GM21367 (cell line): ENCODE data around the gene AMPD3.

Experiments
- ATAC-seq: cut with Tn5 transposase; IDR thresholded peaks from one replicate; pipeline ENCODE4 v1.9.1; 2021; ENCODE audit not compliant: unreplicated experiment

AMPD3 gene

GRCh38 chr11:10500757-10501684 is 46.0 kb downstream of the AMPD3 start:
- no peak for ATAC-seq

DNA sequence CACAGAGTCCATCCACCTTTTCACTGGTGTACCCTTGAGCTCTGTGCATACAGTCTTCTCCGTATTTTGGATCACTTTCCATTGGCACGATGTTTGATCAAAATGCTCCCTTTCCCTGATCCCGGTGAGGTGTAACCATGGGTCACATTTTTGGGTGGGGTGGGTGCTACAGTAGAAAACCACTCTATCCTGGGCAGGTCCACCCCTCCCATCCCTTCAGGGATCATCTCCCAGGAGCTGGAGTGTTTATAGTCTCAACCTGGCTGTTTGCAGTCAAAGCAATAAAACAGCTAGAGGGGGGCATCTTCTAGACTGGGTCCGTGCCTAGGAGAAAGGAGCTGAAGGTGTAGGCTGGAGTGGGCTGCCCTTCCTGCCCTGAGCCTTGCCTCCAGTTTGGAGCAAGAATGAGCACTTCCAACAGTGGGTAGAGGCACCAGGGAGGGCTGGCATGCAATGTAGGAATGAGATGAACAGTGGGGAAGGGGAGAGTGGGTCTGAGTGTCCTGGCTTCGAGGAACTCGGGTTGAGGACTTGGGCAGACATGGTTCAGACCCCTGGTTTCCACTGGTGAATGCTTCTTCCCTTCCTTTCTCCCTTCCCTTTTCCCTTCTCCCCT is 47.1 kb downstream of the AMPD3 start:
- no peak for ATAC-seq

DNA sequence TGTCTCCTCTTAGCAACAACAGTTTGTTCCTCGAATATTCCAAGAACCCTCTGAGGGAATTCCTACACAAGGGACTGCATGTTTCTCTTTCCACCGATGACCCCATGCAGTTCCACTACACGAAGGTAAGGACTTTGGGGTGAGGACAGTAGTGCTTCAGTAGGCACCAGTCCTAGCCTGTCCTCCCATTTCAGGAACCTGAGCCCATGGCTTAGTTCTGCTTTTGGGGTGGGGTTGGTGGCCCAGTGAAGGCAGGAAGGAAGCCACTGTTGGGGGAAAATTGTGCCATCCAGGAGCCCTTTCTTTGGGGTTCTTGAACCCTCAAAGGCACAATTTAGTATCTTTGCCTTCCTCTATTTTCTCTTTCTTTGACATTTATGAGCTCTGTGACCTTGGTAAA is 47.7 kb downstream of the AMPD3 start:
- ATAC-seq, result no peak

- ATAC-seq, result no peak
Observed at GRCh38 chr11:10503221-10503620, 48.2 kb downstream of the AMPD3 start.

DNA sequence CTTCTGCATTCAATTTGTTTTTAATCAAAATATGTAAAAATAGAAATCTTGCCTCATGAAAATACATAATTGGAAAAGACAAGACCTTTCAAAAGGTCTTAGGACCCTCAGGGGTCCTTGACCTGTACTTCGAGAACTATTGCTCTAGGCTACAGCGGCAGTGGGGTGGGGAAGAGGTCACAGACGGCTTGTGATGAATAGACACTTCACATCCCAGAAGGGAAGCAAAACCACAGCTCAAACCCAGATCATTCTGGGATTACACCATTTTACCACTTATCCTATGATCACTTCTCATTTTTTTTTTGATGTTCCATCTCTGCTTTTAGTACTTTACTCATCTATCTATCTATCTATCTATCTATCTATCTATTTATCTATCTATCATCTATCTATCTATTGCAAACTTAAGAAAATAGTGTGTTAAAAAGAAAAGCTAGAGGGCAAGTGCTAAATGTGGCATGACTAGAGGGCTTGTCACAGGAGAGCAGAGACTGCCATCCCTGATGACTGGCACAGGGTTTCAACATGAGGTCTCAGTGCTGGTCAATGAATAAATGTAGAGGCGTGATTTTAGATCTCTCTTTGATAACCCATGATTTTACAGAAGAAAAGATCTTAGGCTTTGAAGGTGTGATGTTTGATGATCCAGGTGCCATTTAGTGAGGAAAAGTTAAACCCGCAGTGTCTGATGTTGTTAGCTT is 48.9 kb downstream of the AMPD3 start:
- ATAC-seq, result no peak

DNA sequence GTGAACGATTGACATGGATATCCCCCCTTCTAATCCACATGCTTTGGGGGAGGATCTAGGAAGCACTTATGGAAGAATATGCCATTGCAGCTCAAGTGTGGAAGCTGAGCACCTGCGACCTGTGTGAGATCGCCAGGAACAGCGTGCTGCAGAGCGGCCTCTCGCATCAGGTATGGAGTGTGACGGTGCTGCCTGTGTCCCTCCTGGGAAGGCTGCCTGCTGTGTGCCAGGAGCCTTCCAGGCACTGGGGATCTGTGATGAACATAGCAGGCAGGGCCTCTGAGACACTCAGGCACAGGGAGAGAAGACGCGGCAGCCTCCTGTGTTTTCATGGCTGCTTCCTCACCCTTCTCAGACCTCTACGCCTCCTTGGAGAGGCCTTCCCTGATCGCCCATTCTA is 49.4 kb downstream of the AMPD3 start:
- no peak for ATAC-seq

DNA sequence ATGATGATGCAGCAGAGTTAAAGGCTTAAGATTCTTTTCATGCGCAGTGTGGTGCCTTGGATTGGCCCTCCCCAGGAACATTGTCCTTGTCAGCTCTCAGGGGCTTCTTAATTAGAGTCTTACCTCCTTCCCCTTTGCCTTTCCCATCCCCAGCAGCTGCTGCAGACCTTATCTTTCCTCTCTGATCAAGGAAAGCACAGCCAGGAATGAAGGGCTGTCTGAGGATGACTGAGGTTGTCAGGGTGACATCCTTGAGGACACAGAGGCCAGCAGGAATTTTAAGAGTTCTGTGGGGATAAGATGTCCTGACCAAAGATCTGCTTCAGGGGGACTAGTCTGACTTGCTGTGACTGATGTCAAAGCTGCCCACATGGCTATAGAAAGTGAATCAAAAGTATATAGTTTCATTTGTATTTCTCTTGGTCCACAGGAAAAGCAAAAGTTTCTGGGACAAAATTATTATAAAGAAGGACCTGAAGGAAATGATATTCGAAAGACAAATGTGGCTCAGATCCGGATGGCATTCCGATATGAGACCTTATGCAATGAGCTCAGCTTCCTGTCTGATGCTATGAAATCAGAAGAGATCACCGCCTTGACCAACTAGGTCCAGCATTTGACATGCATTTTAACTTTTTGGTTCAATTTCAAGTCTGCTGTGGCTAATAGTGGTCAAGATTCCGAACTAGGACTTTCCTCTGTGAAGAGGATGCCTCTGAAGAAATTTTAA is 50.4 kb downstream of the AMPD3 start:
- no peak for ATAC-seq

DNA sequence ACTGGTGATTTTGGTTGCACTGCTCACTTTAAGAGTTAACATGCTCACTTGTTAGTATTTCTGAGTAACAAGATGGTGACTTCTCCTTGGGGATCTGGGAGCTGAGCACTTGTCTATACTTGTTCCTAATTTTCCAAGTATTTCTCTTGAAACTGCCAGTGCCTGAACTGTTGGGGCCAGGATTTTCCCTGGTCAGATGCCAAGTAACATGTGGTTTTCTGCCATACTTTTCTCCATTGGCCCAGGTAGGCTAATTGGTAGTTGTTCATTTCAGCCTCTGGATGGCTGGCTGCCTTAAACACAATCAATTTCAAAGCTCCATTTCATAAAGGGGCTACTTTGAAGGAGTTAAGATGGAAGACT is 50.9 kb downstream of the AMPD3 start:
- no peak for ATAC-seq

DNA sequence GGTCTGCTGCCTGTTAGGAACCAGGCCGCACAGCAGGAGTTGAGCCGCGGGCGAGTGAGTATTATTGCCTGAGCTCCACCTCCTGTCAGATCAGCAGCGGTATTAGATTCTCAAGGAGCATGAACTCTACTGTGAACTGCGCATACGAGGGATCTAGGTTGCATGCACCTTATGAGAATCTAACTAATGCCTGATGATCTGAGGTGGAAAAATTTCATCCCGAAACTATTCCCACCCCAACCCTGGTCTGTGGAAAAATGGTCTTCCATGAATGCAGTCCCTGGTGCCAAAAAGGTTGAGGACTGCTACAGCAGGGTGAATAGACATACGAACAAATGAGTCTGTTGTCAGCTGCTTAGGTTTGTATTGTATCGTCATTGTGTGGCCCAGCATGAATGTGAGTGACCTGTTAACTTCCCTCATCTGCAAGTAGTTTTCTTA is 56.1 kb downstream of the AMPD3 start:
- no peak for ATAC-seq

GRCh38 chr11:10514202-10514601 is 59.1 kb downstream of the AMPD3 start:
- ATAC-seq, result no peak

GRCh38 chr11:10514709-10515108 is 59.6 kb downstream of the AMPD3 start:
- no peak for ATAC-seq

DNA sequence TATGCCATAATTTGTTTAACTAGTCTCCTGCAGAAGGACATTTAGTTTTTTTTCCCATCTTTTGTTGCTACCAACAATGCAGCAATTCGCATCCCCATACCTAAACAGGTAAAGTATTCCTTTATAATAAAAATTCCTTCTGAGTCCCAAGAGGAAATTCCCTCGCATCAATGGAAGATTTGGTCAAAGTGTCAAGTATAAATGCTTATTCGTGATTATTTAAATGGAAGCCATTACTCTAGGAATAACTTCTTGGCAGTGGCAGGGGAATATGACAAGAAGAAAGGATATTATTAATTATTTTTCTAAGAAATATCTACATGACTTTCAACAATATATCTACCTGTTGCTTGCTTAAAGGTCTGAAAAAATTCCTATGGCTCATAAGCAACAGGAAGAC is 60.4 kb downstream of the AMPD3 start:
- ATAC-seq, result no peak

GRCh38 chr11:10518123-10518522 is 63.1 kb downstream of the AMPD3 start:
- no peak for ATAC-seq

DNA sequence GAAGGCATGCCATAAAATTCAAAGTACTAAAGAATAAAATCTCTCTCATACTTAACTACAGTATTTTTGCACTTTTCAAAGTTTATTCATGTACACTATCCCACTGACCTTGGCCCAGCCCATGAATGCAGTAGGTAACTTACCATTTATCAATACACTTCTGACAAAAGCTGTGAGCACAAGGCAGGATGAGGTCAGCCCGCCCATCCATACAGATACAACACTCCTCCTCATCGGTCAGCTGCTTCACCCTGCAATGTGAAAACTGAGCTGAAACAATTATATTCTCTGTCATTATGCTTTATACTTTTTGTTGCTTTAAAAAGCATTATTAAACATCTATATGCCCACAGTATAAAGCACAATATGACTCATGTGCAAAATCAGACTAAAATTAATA is 63.8 kb downstream of the AMPD3 start:
- ATAC-seq, result no peak

- no peak for ATAC-seq
Observed at GRCh38 chr11:10519630-10520029, 64.6 kb downstream of the AMPD3 start.

DNA sequence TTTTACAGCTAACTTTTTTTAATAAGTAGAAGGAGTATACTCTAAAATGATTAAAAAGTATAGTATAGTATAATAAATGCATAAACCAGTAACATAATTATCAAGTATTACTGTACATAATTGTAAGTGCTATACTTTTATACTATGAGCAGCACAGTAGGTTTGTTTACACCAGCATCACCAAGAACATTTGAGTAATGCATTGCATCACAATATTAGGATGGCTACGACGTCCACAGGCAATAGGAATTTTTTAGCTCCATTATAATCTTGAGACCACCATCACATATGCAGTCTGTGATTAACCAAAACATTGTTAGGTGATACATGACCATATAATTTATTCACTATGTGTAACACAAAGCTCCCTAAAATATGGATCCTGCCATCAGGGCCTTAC is 65.5 kb downstream of the AMPD3 start:
- ATAC-seq, result no peak

- no peak for ATAC-seq
Observed at GRCh38 chr11:10522276-10522675, 67.2 kb downstream of the AMPD3 start.

- ATAC-seq, result no peak
Observed at GRCh38 chr11:10522921-10523320, 67.9 kb downstream of the AMPD3 start.

- ATAC-seq, result no peak
Observed at GRCh38 chr11:10524471-10524870, 69.4 kb downstream of the AMPD3 start.

DNA sequence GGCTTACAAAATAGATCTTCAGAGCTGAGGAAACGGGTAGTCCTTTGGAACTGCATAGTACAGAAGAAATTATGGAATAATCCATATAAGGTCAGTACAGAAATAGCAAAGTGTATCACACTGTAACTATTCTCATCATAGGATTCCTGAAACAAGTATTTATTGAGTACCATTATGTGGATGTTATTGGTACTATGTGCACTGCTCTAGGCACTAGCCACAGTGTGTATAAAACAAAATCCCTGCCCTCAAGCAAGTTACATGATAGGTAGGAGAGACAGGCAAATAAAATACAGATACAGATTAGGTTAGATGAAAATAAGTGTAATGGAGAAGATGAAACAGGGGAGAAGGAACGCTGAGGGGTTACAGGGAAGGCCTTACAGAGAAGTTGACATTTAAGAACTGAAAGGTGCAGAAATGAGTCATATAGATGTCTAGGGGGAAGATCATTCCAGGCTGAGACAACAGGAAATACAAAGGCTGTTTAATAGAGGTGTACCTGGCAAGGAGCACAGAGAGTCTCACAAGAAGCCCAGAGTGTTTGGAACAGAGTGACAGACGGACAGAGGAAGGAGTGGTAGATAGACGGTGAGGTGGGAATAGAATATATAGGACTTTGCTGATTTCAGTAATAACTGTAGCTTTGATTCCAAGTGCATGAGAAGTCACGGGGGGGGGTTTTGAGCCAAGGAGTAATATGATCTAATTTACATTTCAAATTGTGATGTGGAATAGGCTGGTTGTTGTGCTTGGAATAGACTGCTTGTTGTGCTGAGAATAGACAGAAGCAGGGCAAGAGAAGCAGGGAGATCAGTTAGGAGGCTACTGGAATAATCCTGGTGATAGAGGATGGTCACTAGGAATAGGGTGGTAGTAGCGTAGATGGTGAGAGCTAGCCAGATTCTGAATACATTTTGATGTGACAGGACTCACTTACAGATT is 72.2 kb downstream of the AMPD3 start:
- peak; percentile 47 for ATAC-seq
